ENCODE results near the gene SGCD. TPM values are rescaled to one million over a fixed set of nuclear protein-coding genes. Genes with fewer than 3 reads are reported as not detected.

Gene SGCD
- total RNA-seq, 4 donors from 2014 or later = 5.1 to 8.1 (median 6.5) TPM

DNA sequence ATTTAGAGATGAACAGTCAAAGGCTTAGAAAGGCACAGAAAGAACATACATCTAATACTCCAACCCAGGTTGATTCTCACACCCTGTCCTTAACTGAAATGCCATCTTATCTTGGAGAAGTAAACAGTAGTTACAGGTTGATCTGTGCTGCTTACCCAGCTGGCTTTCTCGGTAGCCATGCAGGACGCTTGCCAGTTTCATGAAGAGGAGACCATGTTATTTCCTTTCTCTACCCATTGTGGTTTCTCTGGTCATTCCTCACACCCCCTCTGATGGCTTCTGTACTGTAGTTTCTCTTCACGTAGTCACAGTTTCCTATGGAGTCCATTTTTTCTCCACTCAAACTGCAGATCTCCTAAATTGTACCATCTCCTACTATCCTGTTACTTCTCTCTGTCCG, 206.0 kb downstream of the SGCD start:
- no peak for TF ChIP-seq CTCF (IDR thresholded peaks at IDR 0.05; ENCODE audit: low read depth)

DNA sequence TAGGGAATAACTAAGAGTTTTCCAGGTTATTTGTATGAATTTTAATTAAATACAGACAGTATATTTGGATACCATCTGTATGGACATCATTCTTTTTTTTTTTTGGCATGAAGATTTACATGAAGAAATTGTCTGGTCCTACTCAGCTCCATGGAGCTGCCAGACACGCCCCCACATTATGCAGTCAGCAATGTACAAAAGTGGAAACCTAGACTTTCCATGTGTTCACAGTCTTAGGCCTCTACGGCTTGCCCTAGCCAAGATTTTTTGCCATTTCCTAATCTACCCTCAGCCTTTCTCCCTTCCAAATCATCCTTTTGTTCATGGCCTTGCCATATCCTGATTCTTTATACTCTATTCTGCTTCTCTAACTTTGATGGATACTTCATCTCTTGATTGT, 207.1 kb downstream of the SGCD start:
- TF ChIP-seq CTCF (IDR thresholded peaks at IDR 0.05; ENCODE audit: low read depth) = no peak

DNA sequence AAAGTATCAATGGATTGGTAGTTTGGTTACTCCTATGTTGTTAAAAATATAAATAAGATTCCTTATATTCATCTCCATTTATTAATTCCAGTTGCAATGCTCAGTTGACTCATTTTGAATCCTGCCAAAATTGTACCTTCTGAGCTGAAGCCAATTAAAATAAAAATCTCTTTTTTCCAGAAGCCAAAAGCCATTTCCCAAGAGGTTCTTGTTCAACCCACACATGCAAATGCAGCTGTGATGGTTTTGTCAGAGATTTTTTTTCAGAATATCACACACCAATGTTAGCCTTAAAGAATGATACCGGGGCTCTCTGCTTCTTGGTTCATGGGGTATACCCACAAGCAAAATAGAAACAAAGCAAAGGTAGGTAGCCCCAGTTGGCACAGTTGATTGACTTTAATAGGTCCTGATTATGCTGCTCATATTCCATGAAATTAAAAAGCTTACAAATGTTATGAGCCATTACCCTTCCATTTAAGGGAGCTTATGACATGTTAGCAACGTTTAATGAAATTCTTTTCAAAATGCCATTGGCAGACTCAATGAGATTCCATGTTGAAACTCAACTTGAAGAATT, 208.0 kb downstream of the SGCD start:
- no peak for TF ChIP-seq CTCF (IDR thresholded peaks at IDR 0.05; ENCODE audit: low read depth)

GRCh38 chr5:156540491-156540890, 213.5 kb downstream of the SGCD start:
- TF ChIP-seq CTCF (IDR thresholded peaks at IDR 0.05; ENCODE audit: low read depth) = no peak

DNA sequence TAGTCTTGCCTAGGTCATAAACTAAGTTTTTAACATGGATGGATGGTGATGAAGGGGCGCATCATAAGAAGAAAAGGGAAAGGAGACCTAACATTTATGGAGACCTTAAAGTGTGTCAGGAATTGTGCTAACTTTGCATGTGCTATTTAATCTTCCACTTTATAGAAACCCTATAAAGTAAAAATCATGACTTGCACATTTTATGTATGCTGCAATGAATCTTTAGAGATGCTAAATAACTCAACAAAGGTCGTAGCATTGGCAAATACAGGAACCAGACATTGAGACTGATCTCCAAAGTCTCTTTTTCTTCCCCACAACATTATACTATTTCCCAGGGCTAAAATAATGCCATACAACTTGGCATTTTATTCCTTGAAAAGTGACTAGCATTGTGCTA, 214.6 kb downstream of the SGCD start:
- TF ChIP-seq CTCF (IDR thresholded peaks at IDR 0.05; ENCODE audit: low read depth) = no peak

- TF ChIP-seq CTCF (IDR thresholded peaks at IDR 0.05; ENCODE audit: low read depth) = no peak
Measured at GRCh38 chr5:156543348-156544145, 216.6 kb downstream of the SGCD start.

DNA sequence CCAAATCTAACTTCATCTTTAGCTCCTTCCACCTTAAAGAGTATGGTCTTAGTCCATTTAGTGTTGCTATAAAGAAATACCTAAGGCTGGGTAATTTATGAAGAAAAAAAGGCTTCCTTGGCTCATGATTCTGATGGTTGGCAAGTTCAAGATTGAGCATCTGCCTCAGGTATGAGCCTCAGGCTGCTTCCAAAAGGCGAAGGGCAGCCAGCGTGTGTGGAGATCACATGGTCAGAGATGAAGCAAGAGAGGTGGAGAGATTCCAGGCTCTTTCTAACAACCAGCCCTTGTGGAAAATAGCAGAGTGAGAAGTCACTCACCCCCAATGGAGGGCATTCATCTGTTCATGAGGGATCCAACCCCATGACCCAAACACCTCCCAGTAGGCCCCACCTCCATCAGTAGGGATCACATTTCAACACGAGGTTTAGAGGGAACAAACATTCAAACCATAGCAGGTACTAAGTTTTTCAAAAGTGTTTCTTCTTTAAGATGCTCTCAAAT, 225.9 kb downstream of the SGCD start:
- no peak for TF ChIP-seq CTCF (IDR thresholded peaks at IDR 0.05; ENCODE audit: low read depth)
